K562 (cell line): ENCODE results near the gene SMIM35. TPM values are rescaled to one million over a fixed set of nuclear protein-coding genes. Genes with fewer than 3 reads are reported as not detected.

Experiments
- ATAC-seq: fragments of 200-7000 bp; cut with Tn5 transposase; 3 replicates; pipeline ENCODE4 v1.9.1; 2020; ENCODE audit warnings: moderate library complexity
- BruUV-seq: library from RNA; stranded (reverse); fragments of 400-500 nt; replicated peaks from 2 replicates; lab custom pipeline; 2021; lab: Mats Ljungman, UMichigan
- CTCF ChIA-PET: fragments of 300-600 bp; formaldehyde crosslinking; extraction: SDS; loops from one replicate; lab custom pipeline; 2021; ENCODE audit warnings: low intra/inter-chr PET ratio; lab: Yijun Ruan, JAX
- POLR2A ChIA-PET: fragments of 300-600, 350-650 bp; sonication (Branson Sonifier 250); formaldehyde crosslinking; extraction: SDS; loops from one replicate; lab custom pipeline; 2021; ENCODE audit warnings: antibody characterized with exemption, inconsistent platforms; lab: Yijun Ruan, JAX
- DNase-seq, 4 experiments: peaks; one replicate each; pipeline versions ENCODE4 v3.0.0 to v3.0.0-alpha.2; 2011 to 2018; ENCODE audit warnings: low spot score in 3 of 4, mixed read lengths in 3 of 4; ENCODE audit errors: extremely low read depth in 1 of 4
- FAIRE-seq: peaks from 2 replicates; lab custom pipeline; 2011; peaks lifted over from hg19 to GRCh38; lab: Jason Lieb, UNC
- H2AFZ ChIP-seq: 2 replicates; pipeline ENCODE4 v1.6.0; 2011; ENCODE audit warnings: low read depth, low read length, control low read depth, inconsistent platforms
- H3K27ac ChIP-seq: fragments of 200-600 bp; 3 replicates; pipeline ENCODE4 v1.8.0; 2011; ENCODE audit warnings: low read depth, mild to moderate bottlenecking, control low read depth, inconsistent platforms, low read length, moderate library complexity, mixed read lengths; ENCODE audit errors: extremely low read depth
- H3K27me3 ChIP-seq, 2 experiments: fragments of 300-600 bp in 1 of 2; 2 replicates in 1 of 2; 3 replicates in 1 of 2; pipeline versions ENCODE4 v1.6.0 to v1.8.0; 2011; ENCODE audit warnings: inconsistent platforms in 2 of 2, low read length in 2 of 2, mild to moderate bottlenecking in 1 of 2, mixed read lengths in 1 of 2, moderate library complexity in 1 of 2; ENCODE audit not compliant: control insufficient read depth in 2 of 2, insufficient read depth in 2 of 2
- H3K36me3 ChIP-seq: fragments of 300-600 bp; 3 replicates; pipeline ENCODE4 v1.8.0; 2011; ENCODE audit warnings: mild to moderate bottlenecking, low read length, inconsistent platforms; ENCODE audit not compliant: control insufficient read depth, insufficient read depth
- H3K4me1 ChIP-seq, 2 experiments: fragments of 200-600 bp in 1 of 2; replicated peaks in 1 of 2; 2 replicates in 1 of 2; 3 replicates in 1 of 2; pipeline versions ENCODE4 v1.5.1 to v1.8.0; 2011; ENCODE audit warnings: inconsistent platforms in 2 of 2, low read length in 2 of 2, mild to moderate bottlenecking in 1 of 2, mixed read lengths in 1 of 2, moderate library complexity in 1 of 2; ENCODE audit not compliant: control insufficient read depth in 2 of 2, insufficient read depth in 2 of 2
- H3K4me2 ChIP-seq: 2 replicates; pipeline ENCODE4 v1.6.1; 2011; ENCODE audit warnings: low read length, control low read depth, inconsistent platforms, mixed read lengths; ENCODE audit not compliant: insufficient read depth
- H3K4me3 ChIP-seq: fragments of 200-600 bp; sonication (generic), shearing (Covaris generic); 2 replicates; pipeline ENCODE4 v1.5.1; 2016; ENCODE audit warnings: control low read depth, inconsistent platforms
- H3K79me2 ChIP-seq: fragments of 200-600 bp; 3 replicates; pipeline ENCODE4 v1.8.0; 2011; ENCODE audit warnings: low read length, inconsistent platforms; ENCODE audit not compliant: control insufficient read depth, insufficient read depth
- H3K9ac ChIP-seq, 2 experiments: 2 replicates each; pipeline versions ENCODE4 v1.6.0 to v1.6.1; 2011; ENCODE audit warnings: low read depth in 2 of 2, low read length in 2 of 2, control low read depth in 1 of 2, inconsistent platforms in 1 of 2, mild to moderate bottlenecking in 1 of 2, mixed read lengths in 1 of 2; ENCODE audit not compliant: insufficient read depth in 1 of 2
- H3K9me1 ChIP-seq: one replicate; pipeline ENCODE4 v1.6.0; 2011; ENCODE audit warnings: inconsistent platforms, mild to moderate bottlenecking, low read length, moderate library complexity; ENCODE audit not compliant: control insufficient read depth, insufficient read depth
- H3K9me3 ChIP-seq: replicated peaks from 2 replicates; pipeline ENCODE4 v1.5.1; 2011; ENCODE audit warnings: low read depth, low read length, inconsistent platforms; ENCODE audit not compliant: control insufficient read depth, insufficient read depth
- H4K20me1 ChIP-seq: replicated peaks from 2 replicates; pipeline ENCODE4 v1.6.1; 2011; ENCODE audit warnings: low read length, inconsistent platforms, mixed read lengths; ENCODE audit not compliant: control insufficient read depth, insufficient read depth
- CBFB ChIP-seq: sonication (generic); formaldehyde crosslinking; IDR thresholded peaks from 2 replicates; pipeline ENCODE4 v1.4.0; 2020; ENCODE audit warnings: mild to moderate bottlenecking, missing genetic modification reagents
- CC2D1A ChIP-seq: fragments of 450-650 bp; IDR thresholded peaks from 2 replicates; pipeline ENCODE4 v1.6.1; 2017; ENCODE audit warnings: mild to moderate bottlenecking
- DMBX1 ChIP-seq: fragments of 250-450 bp; sonication (Bioruptor Pico); IDR thresholded peaks from 2 replicates; pipeline ENCODE4 v1.8.0; 2022; ENCODE audit warnings: inconsistent platforms, mild to moderate bottlenecking, moderate library complexity, borderline replicate concordance
- DPF2 ChIP-seq: fragments of 450-650 bp; IDR thresholded peaks from 2 replicates; pipeline ENCODE4 v1.6.1; 2016
- KDM1A ChIP-seq, 2 experiments: fragments of 450-650 bp; IDR thresholded peaks; 2 replicates each; pipeline ENCODE4 v1.6.1; 2016; ENCODE audit warnings: mild to moderate bottlenecking in 2 of 2
- PHB ChIP-seq: fragments of 250-450 bp; sonication (Bioruptor Pico); IDR thresholded peaks from 2 replicates; pipeline ENCODE4 v1.5.0; 2021
- STAT5B ChIP-seq: fragments of 250-450 bp; sonication (Bioruptor Pico); IDR thresholded peaks from 2 replicates; pipeline ENCODE4 v1.8.0; 2021; ENCODE audit warnings: mild to moderate bottlenecking, inconsistent platforms
- ZBTB5 ChIP-seq: fragments of 450-650 bp; IDR thresholded peaks from 2 replicates; pipeline ENCODE4 v1.6.1; 2017; ENCODE audit warnings: antibody characterized with exemption
- ZNF239 ChIP-seq: fragments of 250-450 bp; sonication (Bioruptor Pico); IDR thresholded peaks from 2 replicates; pipeline ENCODE4 v1.4.0; 2020; ENCODE audit warnings: mild to moderate bottlenecking
- whole genome bisulfite sequencing: fragments of 100-300 bp; shearing (Covaris generic); methylation state at CpG from one replicate; pipeline ENCODE4 v1.1.6; 2016; ENCODE audit warnings: low coverage, mixed read lengths; ENCODE audit not compliant: insufficient coverage; ENCODE audit errors: missing lambda C conversion rate; 5-methylcytosine and 5-hydroxymethylcytosine counted together
- in situ Hi-C: fragments of 300-500 bp; cut with MboI; formaldehyde crosslinking; loops from 4 replicates; pipeline ENCODE4 v1.15.0; 2018; ENCODE audit warnings: inconsistent platforms, mixed read lengths
- intact Hi-C: fragments of 100-400 bp; cut with micrococcal nuclease; formaldehyde crosslinking; loops from 2 replicates; pipeline ENCODE4 v1.14.2; 2022
- polyA plus RNA-seq, 8 experiments: library from polyadenylated mRNA; depleted of rRNA in 4 of 8; stranded (reverse) in 5 of 8; unstranded in 3 of 8; fragments of >200 nt; fragmentation: Nextera tagmentation in 2 of 8; fragmentation: Illumina TruSeq in 1 of 8; extraction: Ambion mirVana in 2 of 8; extraction: Trizol in 1 of 8; gene quantifications; 2 replicates each; pipeline versions ENCODE4 v1.2.1 to v1.2.3, GENCODE V29; 2011 to 2014; ENCODE audit warnings: inconsistent platforms in 1 of 8, missing spikeins in 1 of 8
- total RNA-seq, 7 experiments: library from RNA; depleted of rRNA in 6 of 7; stranded (reverse); fragments of >200 nt in 6 of 7; fragmentation: Illumina TruSeq in 2 of 7; extraction: Trizol in 2 of 7; gene quantifications; 2 replicates each; pipeline versions ENCODE4 v1.2.1 to v1.2.3, GENCODE V29; 2011 to 2021; ENCODE audit warnings: low replicate concordance in 1 of 7
- TF ChIP-seq, protein P1 (sequence below): fragments of 200-400 bp; formaldehyde crosslinking; IDR thresholded peaks from 2 replicates; pipeline ENCODE4 v1.6.1; 2017; ENCODE audit warnings: mild to moderate bottlenecking, low read depth, low read length, moderate library complexity
- TF ChIP-seq, protein P2 (sequence below): fragments of 200-800 bp; sonication (Bioruptor generic); IDR thresholded peaks from 2 replicates; pipeline ENCODE4 v1.6.1; 2016; ENCODE audit warnings: missing genetic modification characterization, missing compliant biosample characterization

Gene SMIM35
- total and polyA plus RNA-seq, 9 of the 15 experiments (the other 6 are each of a cell fraction or from before 2014, with no cell fraction given) = 0.03 TPM; not detected in 7

DNA sequence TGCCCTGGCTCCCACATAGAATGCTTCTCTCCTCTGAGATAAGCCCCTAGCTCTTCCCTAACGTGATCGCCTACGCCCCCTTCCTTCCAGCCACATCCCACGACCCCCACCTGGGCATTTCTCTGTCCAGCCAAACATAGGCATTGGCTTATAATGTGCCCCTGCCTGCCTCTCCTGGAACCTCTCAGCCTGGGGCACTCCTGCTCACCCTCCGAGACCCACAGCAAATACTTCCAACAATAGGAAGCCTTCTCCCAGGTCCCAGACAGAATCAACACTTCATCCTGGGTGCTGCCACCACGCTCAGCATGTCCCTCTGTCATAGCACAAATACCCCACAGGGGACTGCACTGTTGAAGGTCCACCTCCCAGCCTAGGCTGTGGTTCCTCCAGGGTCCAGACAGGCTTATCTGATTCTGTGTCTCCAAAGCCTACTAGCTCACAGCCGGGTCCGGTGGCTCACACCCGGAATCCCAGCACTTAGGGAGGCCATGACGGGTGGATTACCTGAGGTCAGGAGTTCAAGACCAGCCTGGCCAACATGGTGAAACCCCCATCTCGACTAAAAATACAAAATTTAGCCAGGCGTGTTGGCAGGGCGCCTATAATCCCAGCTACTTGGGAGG lies 34.1 kb downstream of the SMIM35 start:
- Histone ChIP-seq H3K9ac (peak overlapping the region in 1 of 2 experiments; percentile 9; a peak in 1 of 4 replicates), H3K4me3 (no peak overlapping the region), H3K9me1 (no peaks in the 10 kb centered on the region), H3K27ac (no peak overlapping the region), H3K36me3 (no peaks in the 10 kb centered on the region), H3K27me3 (peaks cover 13 to 24% of the 10 kb centered on the region in 2 experiments; a peak in 4 of 5 replicates), H4K20me1 (no peaks in the 10 kb centered on the region), H3K4me1 (peaks cover 15 to 20% of the 10 kb centered on the region in 2 experiments), H3K4me2 (no peak overlapping the region), H2AFZ (peak overlapping the region; percentile 35), H3K79me2 (no peaks in the 10 kb centered on the region), H3K9me3 (no peaks in the 10 kb centered on the region)
- FAIRE-seq (peak; percentile 84), ATAC-seq (peak; percentile 82), DNase-seq (peak; percentile 51 to 63 (median 59))
- intact Hi-C loops = loop anchor here (1.0 to 5.0 kb wide), 9 partner anchors 48 to 245 kb away; partner anchors contain the start of genes IL10RA and TMPRSS13
- no TSS peak for BruUV-seq
- CTCF ChIA-PET = interaction anchor here (1.1 to 3.7 kb wide), 7 partner anchors 88 to 245 kb away, joined by 3 to 35 read pairs (median 16); no protein-coding TSS in a partner anchor
- WGBS = 36% methylated on average over 13 of the region's 13 CpGs
- POLR2A ChIA-PET = interaction anchor here (0.6 to 1.2 kb wide), 8 partner anchors 17 to 235 kb away, joined by 3 to 7 read pairs (median 3); no protein-coding TSS in a partner anchor
- in situ Hi-C loops = loop anchor here (10.0 kb wide), 1 partner anchor 628 kb away; no protein-coding TSS in a partner anchor
- TF ChIP-seq CBFB (CRISPR knock-in tag) (no peak), CC2D1A (peak; percentile 93), DPF2 (peak; percentile 42; the same call in 1 of the 2 replicates), DMBX1 (CRISPR knock-in tag) (no peak), STAT5B (no peak), ZBTB5 (peak; percentile 87), PHB (CRISPR knock-in tag) (no peak), ZNF239 (CRISPR knock-in tag) (no peak), KDM1A (IDR thresholded peaks at IDR 0.05) (0 out of 4 replicates have a peak, but pooled peaks of 1 of the 2 experiments have one; percentile 24)
- TF ChIP-seq, protein P1, sequence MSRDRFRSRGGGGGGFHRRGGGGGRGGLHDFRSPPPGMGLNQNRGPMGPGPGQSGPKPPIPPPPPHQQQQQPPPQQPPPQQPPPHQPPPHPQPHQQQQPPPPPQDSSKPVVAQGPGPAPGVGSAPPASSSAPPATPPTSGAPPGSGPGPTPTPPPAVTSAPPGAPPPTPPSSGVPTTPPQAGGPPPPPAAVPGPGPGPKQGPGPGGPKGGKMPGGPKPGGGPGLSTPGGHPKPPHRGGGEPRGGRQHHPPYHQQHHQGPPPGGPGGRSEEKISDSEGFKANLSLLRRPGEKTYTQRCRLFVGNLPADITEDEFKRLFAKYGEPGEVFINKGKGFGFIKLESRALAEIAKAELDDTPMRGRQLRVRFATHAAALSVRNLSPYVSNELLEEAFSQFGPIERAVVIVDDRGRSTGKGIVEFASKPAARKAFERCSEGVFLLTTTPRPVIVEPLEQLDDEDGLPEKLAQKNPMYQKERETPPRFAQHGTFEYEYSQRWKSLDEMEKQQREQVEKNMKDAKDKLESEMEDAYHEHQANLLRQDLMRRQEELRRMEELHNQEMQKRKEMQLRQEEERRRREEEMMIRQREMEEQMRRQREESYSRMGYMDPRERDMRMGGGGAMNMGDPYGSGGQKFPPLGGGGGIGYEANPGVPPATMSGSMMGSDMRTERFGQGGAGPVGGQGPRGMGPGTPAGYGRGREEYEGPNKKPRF = no peak
- TF ChIP-seq, protein P2, sequence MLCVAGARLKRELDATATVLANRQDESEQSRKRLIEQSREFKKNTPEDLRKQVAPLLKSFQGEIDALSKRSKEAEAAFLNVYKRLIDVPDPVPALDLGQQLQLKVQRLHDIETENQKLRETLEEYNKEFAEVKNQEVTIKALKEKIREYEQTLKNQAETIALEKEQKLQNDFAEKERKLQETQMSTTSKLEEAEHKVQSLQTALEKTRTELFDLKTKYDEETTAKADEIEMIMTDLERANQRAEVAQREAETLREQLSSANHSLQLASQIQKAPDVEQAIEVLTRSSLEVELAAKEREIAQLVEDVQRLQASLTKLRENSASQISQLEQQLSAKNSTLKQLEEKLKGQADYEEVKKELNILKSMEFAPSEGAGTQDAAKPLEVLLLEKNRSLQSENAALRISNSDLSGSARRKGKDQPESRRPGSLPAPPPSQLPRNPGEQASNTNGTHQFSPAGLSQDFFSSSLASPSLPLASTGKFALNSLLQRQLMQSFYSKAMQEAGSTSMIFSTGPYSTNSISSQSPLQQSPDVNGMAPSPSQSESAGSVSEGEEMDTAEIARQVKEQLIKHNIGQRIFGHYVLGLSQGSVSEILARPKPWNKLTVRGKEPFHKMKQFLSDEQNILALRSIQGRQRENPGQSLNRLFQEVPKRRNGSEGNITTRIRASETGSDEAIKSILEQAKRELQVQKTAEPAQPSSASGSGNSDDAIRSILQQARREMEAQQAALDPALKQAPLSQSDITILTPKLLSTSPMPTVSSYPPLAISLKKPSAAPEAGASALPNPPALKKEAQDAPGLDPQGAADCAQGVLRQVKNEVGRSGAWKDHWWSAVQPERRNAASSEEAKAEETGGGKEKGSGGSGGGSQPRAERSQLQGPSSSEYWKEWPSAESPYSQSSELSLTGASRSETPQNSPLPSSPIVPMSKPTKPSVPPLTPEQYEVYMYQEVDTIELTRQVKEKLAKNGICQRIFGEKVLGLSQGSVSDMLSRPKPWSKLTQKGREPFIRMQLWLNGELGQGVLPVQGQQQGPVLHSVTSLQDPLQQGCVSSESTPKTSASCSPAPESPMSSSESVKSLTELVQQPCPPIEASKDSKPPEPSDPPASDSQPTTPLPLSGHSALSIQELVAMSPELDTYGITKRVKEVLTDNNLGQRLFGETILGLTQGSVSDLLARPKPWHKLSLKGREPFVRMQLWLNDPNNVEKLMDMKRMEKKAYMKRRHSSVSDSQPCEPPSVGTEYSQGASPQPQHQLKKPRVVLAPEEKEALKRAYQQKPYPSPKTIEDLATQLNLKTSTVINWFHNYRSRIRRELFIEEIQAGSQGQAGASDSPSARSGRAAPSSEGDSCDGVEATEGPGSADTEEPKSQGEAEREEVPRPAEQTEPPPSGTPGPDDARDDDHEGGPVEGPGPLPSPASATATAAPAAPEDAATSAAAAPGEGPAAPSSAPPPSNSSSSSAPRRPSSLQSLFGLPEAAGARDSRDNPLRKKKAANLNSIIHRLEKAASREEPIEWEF (CRISPR knock-in tag) = no peak
